Measurements from ENCODE around the gene GPR32. TPM values are rescaled to one million over a fixed set of nuclear protein-coding genes. Genes with fewer than 3 reads are reported as not detected.

GPR32 gene
- total RNA-seq, 1 donor from 2014 or later: not detected

Other genes starting within 250 kb of the GPR32 start
- gene LRRC4B, start 202.0 kb upstream of the GPR32 start, total RNA-seq: not detected in 2 replicates
- not detected in 2 replicates for gene SYT3, start 130.6 kb upstream of the GPR32 start, total RNA-seq
- gene C19orf81, start 121.0 kb upstream of the GPR32 start, total RNA-seq: 0.59 TPM in 1 of 2 replicates, not detected in the other
- gene SHANK1, start 50.7 kb upstream of the GPR32 start, total RNA-seq: not detected in 2 replicates
- 1.2 and 1.7 TPM in 2 replicates for gene CLEC11A, start 47.1 kb upstream of the GPR32 start, total RNA-seq
- not detected in 2 replicates for gene ACP4, start 20.0 kb downstream of the GPR32 start, total RNA-seq
- 1.7 and 2.6 TPM in 2 replicates for gene KLK1, start 53.3 kb downstream of the GPR32 start, total RNA-seq
- gene KLK15, start 63.1 kb downstream of the GPR32 start, total RNA-seq: not detected in 2 replicates
- not detected in 2 replicates for gene KLK3, start 84.5 kb downstream of the GPR32 start, total RNA-seq
- 0.16 and 0.27 TPM in 2 replicates for gene KLK2, start 103.0 kb downstream of the GPR32 start, total RNA-seq
- gene KLK4, start 140.9 kb downstream of the GPR32 start, total RNA-seq: not detected in 2 replicates
- gene KLK5, start 182.6 kb downstream of the GPR32 start, total RNA-seq: not detected in 2 replicates
- gene KLK6, start 199.1 kb downstream of the GPR32 start, total RNA-seq: not detected in 2 replicates
- not detected in 2 replicates for gene KLK7, start 213.5 kb downstream of the GPR32 start, total RNA-seq
- gene KLK8, start 231.1 kb downstream of the GPR32 start, total RNA-seq: not detected in 2 replicates
- not detected in 2 replicates for gene KLK10, start 249.2 kb downstream of the GPR32 start, total RNA-seq